HG03139 (cell line): ENCODE measurements around the gene AKAP9.
A peak's percentile ranks its signal among the peaks of the same experiment; 100 is the strongest.
"Not testable (repeated sequence)": the region's sequence is repeated elsewhere in the genome, so short reads cannot be mapped to it uniquely, and the experiment has no call there.

ENCODE experiments used
- ATAC-seq: cut with Tn5 transposase; IDR thresholded peaks from one replicate; pipeline ENCODE4 v1.9.1; 2021; ENCODE audit not compliant: unreplicated experiment

Gene AKAP9

GRCh38 chr7:92131764-92132330 lies 191.2 kb downstream of the AKAP9 start:
- no peak for ATAC-seq

- ATAC-seq, result peak; percentile 22
Measured at GRCh38 chr7:92133133-92133736, 192.6 kb downstream of the AKAP9 start.

GRCh38 chr7:92133737-92134270 lies 193.1 kb downstream of the AKAP9 start:
- peak; percentile 22 for ATAC-seq

GRCh38 chr7:92134271-92135051 lies 193.8 kb downstream of the AKAP9 start, which contains the start of gene CYP51A1:
CYP51A1 (minus strand) TSS chr7:92134477; CDS start chr7:92134364, 113 bp downstream.
- ATAC-seq, result peak; percentile 90

GRCh38 chr7:92135052-92135889 lies 194.6 kb downstream of the AKAP9 start:
- ATAC-seq, result no peak

GRCh38 chr7:92137557-92137956 lies 196.9 kb downstream of the AKAP9 start:
- no peak for ATAC-seq

- no peak for ATAC-seq
Measured at GRCh38 chr7:92141161-92141560, 200.5 kb downstream of the AKAP9 start.

- ATAC-seq, result not testable (repeated sequence)
Measured at GRCh38 chr7:92142791-92143190, 202.1 kb downstream of the AKAP9 start.

GRCh38 chr7:92143192-92143880 lies 202.7 kb downstream of the AKAP9 start:
- ATAC-seq, result not testable (repeated sequence)

- ATAC-seq, result no peak
Measured at GRCh38 chr7:92149736-92150239, 209.1 kb downstream of the AKAP9 start.

GRCh38 chr7:92150450-92151017 lies 209.9 kb downstream of the AKAP9 start:
- ATAC-seq, result no peak

- no peak for ATAC-seq
Measured at GRCh38 chr7:92155108-92155739, 214.6 kb downstream of the AKAP9 start.

- ATAC-seq, result no peak
Measured at GRCh38 chr7:92156990-92157389, 216.3 kb downstream of the AKAP9 start.

GRCh38 chr7:92158660-92159575 lies 218.3 kb downstream of the AKAP9 start:
- peak; percentile 84 for ATAC-seq
